Hematopoietic multipotent progenitor cell treated with erythropoietin and hydrocortisone succinate and interleukin-3 and kit ligand, for 15 days (in vitro differentiated cells): ENCODE measurements around the gene XPNPEP2.

Source experiments
- DNase-seq: peaks from one replicate; pipeline ENCODE4 v3.0.0-alpha.2; 2015; ENCODE audit warnings: low spot score

Gene XPNPEP2

GRCh38 chrX:129750971-129751370 is 12.2 kb downstream of the XPNPEP2 start:
- DNase-seq: no peak

- no peak for DNase-seq
Measured at GRCh38 chrX:129754056-129755024, 15.6 kb downstream of the XPNPEP2 start.

- DNase-seq: no peak
Measured at GRCh38 chrX:129755779-129756650, 17.2 kb downstream of the XPNPEP2 start.

GRCh38 chrX:129759576-129760061 is 20.8 kb downstream of the XPNPEP2 start:
- DNase-seq: no peak

- DNase-seq: no peak
Measured at GRCh38 chrX:129760155-129760554, 21.4 kb downstream of the XPNPEP2 start.

GRCh38 chrX:129760981-129761380 is 22.2 kb downstream of the XPNPEP2 start:
- no peak for DNase-seq

- no peak for DNase-seq
Measured at GRCh38 chrX:129761596-129761995, 22.8 kb downstream of the XPNPEP2 start.

- DNase-seq: no peak
Measured at GRCh38 chrX:129762448-129762847, 23.7 kb downstream of the XPNPEP2 start.

- no peak for DNase-seq
Measured at GRCh38 chrX:129763666-129764065, 24.9 kb downstream of the XPNPEP2 start.

GRCh38 chrX:129768186-129768585 is 29.4 kb downstream of the XPNPEP2 start:
- no peak for DNase-seq

GRCh38 chrX:129768586-129769466 is 30.0 kb downstream of the XPNPEP2 start:
- no peak for DNase-seq

GRCh38 chrX:129769467-129770154 is 30.8 kb downstream of the XPNPEP2 start:
- no peak for DNase-seq

- no peak for DNase-seq
Measured at GRCh38 chrX:129771266-129771995, 32.7 kb downstream of the XPNPEP2 start.

GRCh38 chrX:129772796-129773431 is 34.1 kb downstream of the XPNPEP2 start:
- DNase-seq: no peak

- no peak for DNase-seq
Measured at GRCh38 chrX:129773649-129774458, 35.1 kb downstream of the XPNPEP2 start.

GRCh38 chrX:129777218-129778030 is 38.6 kb downstream of the XPNPEP2 start:
- no peak for DNase-seq

GRCh38 chrX:129779086-129779672 is 40.4 kb downstream of the XPNPEP2 start:
- no peak for DNase-seq

GRCh38 chrX:129779747-129780146 is 41.0 kb downstream of the XPNPEP2 start, which contains the start of gene SASH3:
Gene SASH3 (plus strand): TSS chrX:129779949. CDS start chrX:129780098, 149 bp downstream.
- no peak for DNase-seq
